Tibial nerve (tissue), 4 donors: ENCODE results near the gene TRIM37. TPM values are rescaled to one million over a fixed set of nuclear protein-coding genes. Genes with fewer than 3 reads are reported as not detected.

ENCODE experiments used
- DNase-seq, 2 donors: peaks; one replicate each; pipeline ENCODE4 v3.0.0-alpha.2; 2019; ENCODE audit warnings: low spot score in 2 of 2
- H3K27ac ChIP-seq, 4 donors: fragments of 200-600 bp; sonication (generic) in 3 of 4; one replicate each; pipeline ENCODE4 v1.5.1; 2017 to 2019; ENCODE audit warnings: mild to moderate bottlenecking in 1 of 4
- H3K27me3 ChIP-seq, 2 donors: fragments of 200-600 bp; sonication (generic) in 1 of 2; one replicate each; pipeline versions ENCODE4 v1.5.1 to v1.6.0; 2017 to 2019
- H3K36me3 ChIP-seq, 3 donors: fragments of 200-600 bp; sonication (generic); one replicate each; pipeline ENCODE4 v1.5.1; 2018 to 2019
- H3K4me1 ChIP-seq, 4 donors: fragments of 200-600 bp; sonication (generic) in 3 of 4; one replicate each; pipeline ENCODE4 v1.5.1; 2017 to 2019
- H3K4me3 ChIP-seq, 4 donors: fragments of 200-600 bp; sonication (generic) in 3 of 4; one replicate each; pipeline ENCODE4 v1.5.1; 2017 to 2019; ENCODE audit warnings: mild to moderate bottlenecking in 1 of 4, moderate library complexity in 1 of 4
- H3K9me3 ChIP-seq, 4 donors: fragments of 200-600 bp; sonication (generic) in 3 of 4; one replicate each; pipeline ENCODE4 v1.5.1; 2017 to 2019
- EP300 ChIP-seq, 2 donors: sonication (generic); formaldehyde crosslinking; IDR thresholded peaks; one replicate each; pipeline ENCODE4 v1.6.1; 2017; ENCODE audit warnings: antibody characterized with exemption in 2 of 2, mild to moderate bottlenecking in 1 of 2
- POLR2A ChIP-seq, 2 donors: fragments of 450-650 bp; IDR thresholded peaks; one replicate each; pipeline ENCODE4 v1.6.1; 2017; ENCODE audit warnings: antibody characterized with exemption in 2 of 2, mild to moderate bottlenecking in 2 of 2, moderate library complexity in 2 of 2
- WGBS, 2 donors: methylation state at CpG; one replicate each; pipeline ENCODE4 v1.1.5; 2018; 5-methylcytosine and 5-hydroxymethylcytosine counted together
- total RNA-seq, 4 donors: library from RNA; depleted of rRNA; stranded (reverse); fragments of >200 nt; gene quantifications; one replicate each; pipeline ENCODE4 v1.1.0, GENCODE V29; 2016
- TF ChIP-seq, protein P1 (sequence below), 5 experiments: fragments of 200-600 bp in 3 of 5; fragments of 450-650 bp in 2 of 5; sonication (generic) in 3 of 5; IDR thresholded peaks; one replicate each; pipeline ENCODE4 v1.5.1; 2016 to 2019; ENCODE audit warnings: antibody characterized with exemption in 5 of 5, mild to moderate bottlenecking in 3 of 5, moderate library complexity in 2 of 5

Gene TRIM37
- total RNA-seq, 4 donors from 2014 or later = 18.2 to 25.8 (median 21.7) TPM

DNA sequence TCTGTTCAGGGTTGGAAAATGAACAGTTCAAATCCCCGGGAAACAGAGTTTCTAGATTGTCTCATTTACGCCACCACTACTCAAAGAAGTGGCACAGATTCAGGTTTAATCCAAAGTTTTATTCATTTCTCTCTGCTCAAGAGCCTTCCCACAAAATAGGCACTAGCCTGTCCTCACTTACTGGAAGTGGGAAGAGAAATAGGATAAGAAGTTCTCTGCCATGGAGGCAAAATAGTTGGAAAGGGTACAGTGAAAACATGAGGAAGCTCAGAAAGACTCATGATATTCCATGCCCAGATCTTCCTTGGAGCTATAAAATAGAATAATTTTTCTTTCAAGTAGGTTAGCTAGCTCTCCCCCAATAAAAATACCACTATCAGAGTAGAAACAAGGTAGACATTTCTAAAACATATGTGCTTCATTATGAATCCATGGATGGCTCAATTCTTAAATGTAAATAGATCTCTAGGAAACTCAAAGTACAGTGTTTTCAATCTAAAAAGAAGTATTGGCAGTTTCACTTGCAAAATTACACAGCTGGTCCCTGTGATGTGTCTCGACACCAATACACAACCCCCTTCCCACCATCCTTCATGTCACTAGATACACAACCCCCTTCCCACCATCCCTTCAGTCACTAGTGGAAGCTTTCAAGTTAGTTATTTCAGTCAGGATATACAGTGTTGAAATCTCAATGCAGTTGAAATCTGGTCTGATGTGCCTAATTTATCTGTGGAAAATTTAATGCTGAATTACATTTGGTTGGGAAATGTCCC, 125.8 kb downstream of the TRIM37 start:
- DNase-seq = no peak
- H3K4me1 ChIP-seq = no peaks in the 10 kb centered on the region

DNA sequence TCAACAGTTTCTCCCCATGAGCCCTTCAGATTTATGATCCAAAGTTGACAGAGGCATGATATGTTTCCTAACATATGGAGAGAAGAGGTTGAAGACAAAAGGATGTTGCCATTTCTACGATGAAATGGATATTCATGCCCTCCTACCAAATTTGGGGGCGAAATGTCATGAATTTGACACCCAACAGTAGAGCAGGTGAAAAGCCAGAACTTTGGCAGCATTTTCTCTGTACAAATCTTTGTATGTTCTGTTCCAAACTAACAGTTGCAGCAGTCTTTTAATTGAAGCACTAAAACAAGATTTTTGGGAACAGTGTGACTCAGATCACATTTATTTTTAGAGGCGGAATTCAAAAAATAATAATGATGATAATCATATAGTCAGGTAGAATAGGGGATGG, 130.1 kb downstream of the TRIM37 start:
- no peak overlapping the region for H3K27ac ChIP-seq
- H3K36me3 ChIP-seq = no peaks in the 10 kb centered on the region
- DNase-seq = no peak
- no peaks in the 10 kb centered on the region for H3K9me3 ChIP-seq
- WGBS, 2 donors = 89 to 90% methylated on average over 3 of the region's 3 CpGs
- H3K4me3 ChIP-seq = no peak overlapping the region
- no peaks in the 10 kb centered on the region for H3K4me1 ChIP-seq
- no peaks in the 10 kb centered on the region for H3K27me3 ChIP-seq
- TF ChIP-seq EP300 (IDR thresholded peaks at IDR 0.05) (no peak), POLR2A (IDR thresholded peaks at IDR 0.05) (no peak)
- TF ChIP-seq, protein P1, sequence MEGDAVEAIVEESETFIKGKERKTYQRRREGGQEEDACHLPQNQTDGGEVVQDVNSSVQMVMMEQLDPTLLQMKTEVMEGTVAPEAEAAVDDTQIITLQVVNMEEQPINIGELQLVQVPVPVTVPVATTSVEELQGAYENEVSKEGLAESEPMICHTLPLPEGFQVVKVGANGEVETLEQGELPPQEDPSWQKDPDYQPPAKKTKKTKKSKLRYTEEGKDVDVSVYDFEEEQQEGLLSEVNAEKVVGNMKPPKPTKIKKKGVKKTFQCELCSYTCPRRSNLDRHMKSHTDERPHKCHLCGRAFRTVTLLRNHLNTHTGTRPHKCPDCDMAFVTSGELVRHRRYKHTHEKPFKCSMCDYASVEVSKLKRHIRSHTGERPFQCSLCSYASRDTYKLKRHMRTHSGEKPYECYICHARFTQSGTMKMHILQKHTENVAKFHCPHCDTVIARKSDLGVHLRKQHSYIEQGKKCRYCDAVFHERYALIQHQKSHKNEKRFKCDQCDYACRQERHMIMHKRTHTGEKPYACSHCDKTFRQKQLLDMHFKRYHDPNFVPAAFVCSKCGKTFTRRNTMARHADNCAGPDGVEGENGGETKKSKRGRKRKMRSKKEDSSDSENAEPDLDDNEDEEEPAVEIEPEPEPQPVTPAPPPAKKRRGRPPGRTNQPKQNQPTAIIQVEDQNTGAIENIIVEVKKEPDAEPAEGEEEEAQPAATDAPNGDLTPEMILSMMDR (IDR thresholded peaks at IDR 0.05) = no peak

More for the DNA sequence above, 125.8 kb downstream of the TRIM37 start:
- Histone ChIP-seq H3K27me3 (no peaks in the 10 kb centered on the region), H3K36me3 (no peaks in the 10 kb centered on the region), H3K9me3 (no peaks in the 10 kb centered on the region), H3K27ac (no peak overlapping the region), H3K4me3 (no peak overlapping the region)
- TF ChIP-seq EP300 (IDR thresholded peaks at IDR 0.05) (no peak), POLR2A (IDR thresholded peaks at IDR 0.05) (no peak)
- TF ChIP-seq, protein P1 (IDR thresholded peaks at IDR 0.05) = no peak
- 86 to 92% methylated on average over 3 of the region's 3 CpGs for WGBS, 2 donors

DNA sequence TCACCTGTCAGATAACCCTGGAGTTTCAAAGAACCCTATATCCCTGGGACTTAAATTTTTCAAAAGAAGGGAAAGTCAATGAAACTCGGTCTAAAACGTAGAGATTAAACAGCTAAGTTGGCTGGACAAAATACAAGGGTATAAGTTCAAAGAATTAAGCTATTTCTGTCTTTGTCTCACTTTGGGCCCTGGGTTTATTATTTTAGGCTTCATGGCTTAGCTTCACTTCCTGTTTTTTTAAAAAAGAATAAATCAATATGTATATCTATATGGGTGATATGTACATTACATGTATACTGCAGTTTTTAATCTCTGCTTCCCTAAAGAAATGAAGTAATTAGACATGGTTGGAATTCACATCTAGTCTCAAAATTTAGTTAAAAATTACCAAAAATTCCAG, 132.3 kb downstream of the TRIM37 start:
- Histone ChIP-seq H3K4me1 (no peaks in the 10 kb centered on the region), H3K9me3 (no peaks in the 10 kb centered on the region), H3K36me3 (no peaks in the 10 kb centered on the region), H3K27ac (no peak overlapping the region), H3K4me3 (no peak overlapping the region), H3K27me3 (no peaks in the 10 kb centered on the region)
- no peak for DNase-seq
- no peak for TF ChIP-seq POLR2A (IDR thresholded peaks at IDR 0.05)
- WGBS, 2 donors = 64 to 69% methylated on average over 2 of the region's 2 CpGs

GRCh38 chr17:58970609-58971450, 135.8 kb downstream of the TRIM37 start:
- Histone ChIP-seq H3K36me3 (no peaks in the 10 kb centered on the region), H3K27me3 (no peaks in the 10 kb centered on the region), H3K4me3 (no peak overlapping the region), H3K9me3 (no peaks in the 10 kb centered on the region), H3K4me1 (no peaks in the 10 kb centered on the region), H3K27ac (no peak overlapping the region)
- TF ChIP-seq, protein P1 (IDR thresholded peaks at IDR 0.05) = no peak
- TF ChIP-seq POLR2A (IDR thresholded peaks at IDR 0.05) (no peak), EP300 (IDR thresholded peaks at IDR 0.05) (no peak)
- DNase-seq = no peak
- 51 to 52% methylated on average over 7 of the region's 7 CpGs for WGBS, 2 donors

DNA sequence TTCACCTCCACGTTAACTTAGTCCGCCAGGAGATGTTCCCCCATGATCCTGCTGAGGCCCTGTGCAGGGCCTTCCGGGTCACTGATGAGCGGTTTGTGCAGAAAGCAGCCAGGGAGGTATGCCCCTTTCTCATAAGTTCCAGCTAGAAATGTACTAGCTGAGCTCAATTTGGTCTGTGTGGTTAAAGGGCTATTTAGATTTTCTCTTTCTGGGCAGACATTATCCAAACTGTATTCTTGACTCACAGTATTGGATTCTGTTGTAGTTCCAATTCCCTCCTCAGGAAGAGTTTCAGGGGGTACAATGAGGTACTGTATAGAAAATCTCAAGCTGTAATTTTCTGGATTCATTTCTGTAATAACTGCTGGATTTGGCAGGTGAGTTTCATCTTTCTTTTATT, 137.1 kb downstream of the TRIM37 start:
- Histone ChIP-seq H3K4me1 (no peaks in the 10 kb centered on the region), H3K9me3 (no peaks in the 10 kb centered on the region), H3K36me3 (no peaks in the 10 kb centered on the region), H3K27ac (no peak overlapping the region), H3K4me3 (no peak overlapping the region), H3K27me3 (no peaks in the 10 kb centered on the region)
- 95 to 96% methylated on average over 4 of the region's 4 CpGs for WGBS, 2 donors
- DNase-seq = no peak
- no peak for TF ChIP-seq EP300 (IDR thresholded peaks at IDR 0.05)
- TF ChIP-seq, protein P1 (IDR thresholded peaks at IDR 0.05) = no peak
- TF ChIP-seq POLR2A (IDR thresholded peaks at IDR 0.05) = no peak
